GM18868 (cell line): ENCODE data around the gene DECR2.
"Not testable (repeated sequence)": the region's sequence is repeated elsewhere in the genome, so short reads cannot be mapped to it uniquely, and the experiment has no call there.

Source experiments
- ATAC-seq: cut with Tn5 transposase; IDR thresholded peaks from one replicate; pipeline ENCODE4 v1.9.1; 2021; ENCODE audit warnings: mild to moderate bottlenecking, moderate library complexity; ENCODE audit not compliant: unreplicated experiment

DECR2 gene, protein sequence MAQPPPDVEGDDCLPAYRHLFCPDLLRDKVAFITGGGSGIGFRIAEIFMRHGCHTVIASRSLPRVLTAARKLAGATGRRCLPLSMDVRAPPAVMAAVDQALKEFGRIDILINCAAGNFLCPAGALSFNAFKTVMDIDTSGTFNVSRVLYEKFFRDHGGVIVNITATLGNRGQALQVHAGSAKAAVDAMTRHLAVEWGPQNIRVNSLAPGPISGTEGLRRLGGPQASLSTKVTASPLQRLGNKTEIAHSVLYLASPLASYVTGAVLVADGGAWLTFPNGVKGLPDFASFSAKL

DNA sequence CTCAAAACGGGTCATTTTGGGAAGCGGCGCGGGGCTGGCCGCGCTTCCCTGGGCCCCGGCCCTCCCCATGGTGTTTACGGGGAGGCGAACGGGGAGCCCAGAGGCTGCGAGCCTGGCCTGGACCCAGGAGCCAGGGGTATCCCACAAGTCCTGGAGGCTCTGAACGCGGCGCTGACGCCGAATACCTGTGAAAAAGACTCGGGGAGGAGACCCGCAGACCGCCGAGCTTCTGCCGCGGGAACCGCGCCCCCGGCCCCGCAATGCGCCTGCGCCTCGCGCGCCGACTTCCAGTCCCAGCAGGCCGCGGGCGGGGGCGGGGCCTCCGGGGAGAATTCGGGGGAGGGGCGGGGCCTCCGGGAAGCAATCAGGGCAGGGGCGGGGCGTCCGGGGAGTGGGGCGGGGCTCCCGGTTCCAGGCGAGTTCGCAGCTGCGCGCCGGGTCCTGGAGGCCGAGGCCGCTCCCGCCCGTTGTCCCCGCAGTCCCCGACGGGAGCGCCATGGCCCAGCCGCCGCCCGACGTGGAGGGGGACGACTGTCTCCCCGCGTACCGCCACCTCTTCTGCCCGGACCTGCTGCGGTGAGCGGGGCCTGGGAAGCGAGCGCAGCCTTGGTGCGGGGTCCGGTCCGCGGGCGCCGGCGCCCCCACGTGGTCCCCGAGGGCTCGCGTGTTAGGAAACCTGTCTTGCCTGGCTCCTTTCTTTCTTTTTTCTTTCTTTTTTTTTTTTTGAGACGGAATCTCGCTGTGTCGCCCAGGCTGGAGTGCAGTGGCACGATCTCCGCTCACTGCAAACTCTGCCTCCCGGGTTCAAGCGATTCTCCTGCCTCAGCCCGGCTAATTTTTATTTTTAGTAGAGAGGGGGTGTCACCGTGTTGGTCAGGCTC lies at the start of gene DECR2:
Gene DECR2 (plus strand): TSS at position 418 of the 881 bp plus-strand sequence. CDS start 79 bp downstream, at position 497.
- peak; percentile 59 for ATAC-seq

DNA sequence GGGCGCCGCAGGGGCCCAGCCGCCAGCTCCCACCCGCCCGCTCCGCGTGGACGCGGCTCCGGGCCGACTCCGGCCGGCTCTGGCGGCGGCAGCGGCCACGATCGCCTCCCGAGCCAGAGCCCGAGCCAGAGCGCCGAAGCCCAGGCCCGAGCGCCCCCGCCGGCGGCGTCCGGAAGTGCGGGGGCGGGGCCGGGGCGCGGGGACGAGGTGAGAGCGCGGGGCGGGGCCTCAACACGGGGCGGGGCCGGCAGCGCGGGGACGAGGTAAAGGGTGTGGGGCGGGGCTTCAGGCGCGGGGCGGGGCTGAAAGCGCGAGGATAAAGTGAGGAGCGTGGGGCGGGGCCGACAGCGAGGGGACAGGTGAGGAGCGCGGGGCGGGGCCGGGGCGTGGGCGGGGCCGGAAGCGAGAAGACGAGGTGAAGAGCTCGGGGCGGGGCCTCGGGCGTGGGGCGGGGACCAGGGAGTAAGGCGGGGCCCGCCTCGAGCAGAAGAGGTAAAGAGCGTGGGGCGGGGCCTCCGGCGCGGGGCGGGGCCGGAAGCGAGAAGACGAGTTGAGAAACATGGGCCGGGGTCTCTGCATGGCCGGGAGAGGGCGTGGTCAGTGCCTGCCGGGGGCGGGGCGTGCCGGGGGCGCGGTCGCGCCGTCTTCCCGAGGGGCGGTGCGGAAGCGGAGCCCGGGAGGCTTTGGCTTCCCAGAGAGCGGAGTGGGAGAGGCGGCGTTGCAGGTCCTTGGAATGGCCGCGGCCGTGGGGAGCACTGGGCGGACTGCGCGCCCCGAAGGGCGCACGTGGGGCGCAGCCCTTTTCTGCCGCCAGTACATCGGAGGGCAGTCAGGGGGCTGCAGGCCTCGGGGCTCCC lies 48.9 kb upstream of the DECR2 start, which contains the start of gene AXIN1:
Gene AXIN1 (minus strand): TSS at position 177 of the 857 bp plus-strand sequence. CDS start 5,698 bp downstream, outside the sequence.
- peak; percentile 65 for ATAC-seq

DNA sequence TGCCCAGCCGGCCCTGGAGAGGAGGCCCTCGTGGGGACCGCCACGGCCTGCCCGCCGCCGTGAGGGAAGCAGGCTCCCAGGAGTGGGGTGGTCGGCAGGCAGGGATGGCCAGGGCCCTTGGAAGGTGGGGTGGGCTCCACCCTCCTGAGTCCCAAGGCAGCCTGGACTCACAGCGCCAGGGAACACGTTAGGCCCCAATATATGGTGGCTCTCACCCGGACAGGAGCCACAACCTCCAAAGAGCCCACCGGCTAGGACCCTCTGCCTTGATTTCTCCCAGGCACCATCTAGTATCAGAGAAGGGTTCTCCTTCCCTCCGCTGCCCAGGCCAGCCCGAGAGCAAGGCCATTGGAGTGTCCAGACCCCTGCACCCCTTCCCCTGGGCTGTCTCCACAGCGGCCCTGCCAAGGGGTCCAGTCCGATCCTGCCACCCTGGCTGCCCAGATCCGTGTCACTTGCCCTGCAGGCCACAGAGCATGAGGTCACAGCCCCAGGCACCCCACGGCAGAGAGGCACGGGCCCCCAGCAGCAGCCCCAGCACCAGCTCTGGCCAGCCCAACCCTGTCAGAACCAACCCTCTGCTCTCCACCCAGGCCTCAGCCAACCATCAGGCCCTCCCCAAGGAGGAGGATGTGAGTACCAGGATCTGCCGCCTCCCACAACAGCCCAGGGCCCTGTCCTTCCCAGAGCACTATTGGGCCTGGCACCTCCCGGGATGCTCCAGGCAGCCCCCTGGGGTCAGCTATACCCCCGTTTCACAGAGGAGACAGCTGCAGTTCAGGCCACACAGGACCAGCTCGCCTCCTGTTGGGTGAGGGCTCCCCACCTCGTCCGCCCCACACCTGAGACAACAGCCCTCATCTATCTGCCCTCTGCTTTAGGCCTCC lies 48.0 kb upstream of the DECR2 start:
- no peak for ATAC-seq

DNA sequence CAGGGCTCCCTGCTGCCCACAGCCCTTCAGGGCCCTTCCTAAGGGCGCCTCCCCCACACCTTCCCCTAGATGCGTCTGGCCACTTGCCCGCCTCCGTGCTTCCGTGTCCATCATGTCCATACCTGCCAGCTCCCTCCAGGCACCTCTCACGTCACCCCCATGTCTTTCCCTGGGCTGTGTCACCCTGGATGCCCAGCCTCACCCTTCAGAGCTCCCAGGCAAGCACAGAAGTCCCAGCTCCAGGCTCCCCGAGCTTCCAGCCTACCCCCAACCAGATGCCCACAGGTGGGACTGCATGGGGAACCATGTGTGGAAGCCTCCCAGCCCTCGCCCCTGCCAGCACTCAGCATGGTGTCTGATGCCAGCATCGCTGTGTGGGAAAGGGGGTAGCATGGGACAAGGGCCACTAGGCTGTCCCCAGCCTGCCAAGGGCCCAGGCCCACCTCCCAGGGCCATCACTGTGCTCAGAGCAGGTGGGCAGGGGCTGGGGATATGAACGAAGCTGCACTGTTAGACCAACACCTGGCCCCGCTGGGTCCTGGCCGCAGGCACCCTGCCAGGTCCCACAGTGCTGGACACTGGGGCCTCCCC lies 47.3 kb upstream of the DECR2 start:
- ATAC-seq, result no peak

DNA sequence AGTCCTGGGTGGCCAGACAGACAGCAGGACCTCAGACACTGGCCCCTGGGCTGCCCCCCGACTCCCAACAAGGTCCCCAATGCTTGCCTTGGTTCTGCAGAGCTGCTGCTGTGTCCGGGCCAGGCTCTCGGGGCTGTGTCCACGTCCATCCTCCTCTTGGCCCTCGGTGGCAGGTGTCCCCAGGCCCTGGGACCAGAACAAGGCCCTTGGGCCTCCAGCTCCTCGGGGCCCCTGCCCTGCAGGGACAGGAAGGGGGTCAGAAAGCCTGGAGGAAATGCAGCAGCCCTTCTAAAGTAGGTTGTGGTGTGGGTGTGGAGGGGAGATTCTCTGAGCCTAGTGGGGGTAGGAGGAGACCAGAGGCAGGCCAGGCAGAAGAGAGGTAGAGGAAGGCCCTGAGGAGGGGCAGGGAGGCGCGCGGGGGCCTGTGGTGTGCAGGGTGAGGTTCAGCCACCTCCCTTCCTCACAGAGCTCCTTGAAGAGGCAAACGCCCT lies 46.7 kb upstream of the DECR2 start:
- no peak for ATAC-seq

DNA sequence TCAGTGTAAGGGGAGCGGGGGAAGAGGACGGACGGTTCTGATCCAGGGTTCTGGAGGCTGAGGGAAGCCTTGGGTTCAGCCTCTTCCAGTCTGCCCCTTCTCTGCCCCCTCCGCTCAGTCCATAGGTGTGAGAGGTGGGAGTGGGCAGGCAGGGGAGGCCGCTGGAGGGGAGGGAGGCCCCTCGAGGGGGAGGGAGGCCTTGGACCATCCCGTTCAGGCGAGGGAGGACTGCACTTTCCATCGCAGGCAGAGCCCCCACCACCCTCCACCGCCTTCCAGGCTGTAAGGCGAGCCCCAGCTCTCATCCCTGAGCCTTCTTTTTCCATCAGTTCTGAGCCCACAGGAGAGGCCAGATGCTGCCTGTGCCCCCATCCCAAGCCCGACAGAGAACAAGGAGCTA lies 44.9 kb upstream of the DECR2 start:
- ATAC-seq, result no peak

DNA sequence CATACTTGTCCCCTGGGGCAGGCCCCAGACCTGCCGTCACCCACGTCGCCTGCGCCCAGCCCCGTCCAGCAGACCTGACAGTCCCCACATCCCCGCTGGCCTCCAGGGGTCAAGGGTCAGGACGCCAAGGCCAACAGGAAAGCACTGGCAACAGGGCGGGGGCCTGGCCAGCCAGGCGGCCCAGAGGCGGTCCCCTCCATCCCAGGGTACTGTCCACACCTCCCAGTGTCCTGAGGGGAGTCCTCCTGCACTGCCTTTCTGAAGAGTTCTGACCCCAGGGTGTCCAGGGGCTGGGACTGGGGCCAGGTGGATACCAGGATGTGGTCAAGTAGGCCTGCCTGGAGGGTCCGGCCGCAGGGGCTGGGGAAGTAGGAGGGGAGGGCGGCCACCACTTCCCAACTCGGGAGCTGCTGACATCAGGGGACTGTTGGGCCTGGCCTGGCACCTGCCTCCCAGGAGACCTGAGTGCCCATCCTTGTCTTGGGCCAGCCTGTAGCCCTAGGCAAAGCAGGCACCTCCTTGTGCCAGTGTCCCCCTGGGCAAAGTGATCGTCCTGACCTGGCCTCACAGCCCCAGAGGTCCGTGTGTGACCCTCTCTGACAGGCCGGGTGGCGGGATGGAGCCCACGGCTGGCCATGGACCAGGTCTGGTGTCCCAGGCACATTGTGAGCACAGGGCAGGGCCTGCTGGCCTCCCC lies 42.5 kb upstream of the DECR2 start:
- ATAC-seq, result no peak

DNA sequence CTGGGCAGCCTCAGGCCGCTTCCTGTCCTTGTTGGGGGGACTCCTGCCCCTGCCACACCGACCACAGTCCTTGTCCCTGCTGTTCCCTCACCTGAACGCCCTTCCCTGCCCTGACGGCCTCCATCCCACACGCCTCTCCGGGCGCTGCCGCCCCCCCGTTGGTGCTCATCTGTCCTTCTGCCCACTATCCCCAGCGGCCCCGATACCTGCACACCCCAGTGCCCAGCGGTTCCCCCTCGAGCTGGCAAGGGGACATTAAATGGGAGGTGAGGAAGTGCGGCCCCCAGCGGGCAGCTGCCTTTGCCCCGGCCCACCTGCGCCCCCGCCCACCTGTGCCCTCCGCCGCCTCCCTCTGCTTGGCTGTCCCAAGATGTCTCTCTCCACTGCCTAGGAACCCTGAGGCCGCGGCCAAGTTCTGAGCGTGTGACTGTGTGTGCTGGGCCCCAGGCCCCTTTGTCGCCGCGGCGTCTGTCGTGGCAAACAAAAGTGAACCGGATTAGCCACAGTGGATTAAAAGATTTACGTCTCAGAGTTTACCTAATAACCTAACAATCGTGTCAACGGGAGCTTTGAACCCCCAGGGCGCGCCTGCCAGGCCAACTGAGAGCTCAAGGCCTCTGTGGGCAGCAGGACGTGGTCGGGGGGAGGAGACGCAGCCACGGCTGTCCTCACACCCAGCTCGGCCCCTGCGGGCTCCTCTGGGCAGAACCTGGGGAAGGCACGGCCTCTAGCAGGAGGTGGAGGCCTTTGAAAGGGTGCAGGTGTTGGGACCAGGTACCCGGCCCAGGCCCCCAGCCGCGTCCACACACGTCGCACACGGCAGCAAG lies 41.6 kb upstream of the DECR2 start:
- no peak for ATAC-seq

DNA sequence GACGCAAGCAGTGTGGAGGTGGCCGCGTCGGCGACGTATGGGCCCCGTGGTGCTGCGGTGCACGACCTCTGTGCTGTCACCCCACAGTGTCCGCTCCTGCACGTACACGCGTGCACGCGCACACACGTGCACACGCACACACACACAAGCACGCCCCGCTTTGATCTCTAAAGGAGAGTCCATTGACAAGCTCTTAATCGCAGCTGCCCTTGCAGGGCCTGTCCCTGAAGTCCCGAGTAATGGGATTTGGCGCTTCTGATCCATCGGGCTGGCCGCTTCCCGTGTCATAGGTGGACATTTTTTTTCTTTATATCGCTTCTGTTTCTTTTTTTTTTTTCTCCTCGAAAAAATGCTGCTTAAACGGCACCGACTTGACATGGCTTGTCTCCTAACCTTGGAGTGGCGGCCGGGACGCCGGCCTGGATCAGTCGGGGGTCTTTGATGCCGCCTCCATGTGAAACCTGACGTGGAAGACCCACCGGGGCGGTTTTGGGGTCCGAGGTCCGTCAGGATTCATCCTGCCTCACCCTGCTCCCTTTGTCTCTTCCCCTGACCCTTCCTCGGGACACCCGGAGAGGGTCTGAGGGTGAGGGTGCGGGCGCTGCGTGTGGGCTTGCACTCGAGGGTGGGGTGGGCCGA lies 40.9 kb upstream of the DECR2 start:
- ATAC-seq, result no peak

DNA sequence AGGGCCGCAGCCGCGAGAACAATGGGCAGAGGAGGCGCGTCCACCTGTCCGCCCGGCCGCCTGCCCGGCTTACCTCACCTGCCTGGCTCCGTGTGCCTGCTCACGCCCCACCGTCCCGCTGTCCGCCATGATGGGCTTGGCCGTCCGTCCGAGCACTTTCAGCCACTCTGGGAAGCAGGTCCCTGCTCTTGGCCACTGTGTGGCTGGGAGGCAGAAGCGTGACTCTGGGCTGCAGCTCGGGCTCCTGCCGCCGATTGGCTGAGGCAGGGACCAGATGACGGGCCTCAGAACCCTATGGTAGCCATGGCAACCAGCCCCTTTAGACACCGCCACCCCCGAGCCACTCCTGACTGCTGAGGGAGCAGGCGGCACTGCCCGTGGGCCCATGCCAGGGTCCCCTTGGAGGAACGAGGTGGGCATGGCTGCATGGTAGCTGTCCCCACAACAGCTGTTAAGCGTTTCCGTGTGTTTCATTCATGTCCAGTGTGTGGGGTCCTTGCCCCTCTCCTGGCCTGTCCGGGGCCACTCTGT lies 40.3 kb upstream of the DECR2 start:
- ATAC-seq, result no peak

DNA sequence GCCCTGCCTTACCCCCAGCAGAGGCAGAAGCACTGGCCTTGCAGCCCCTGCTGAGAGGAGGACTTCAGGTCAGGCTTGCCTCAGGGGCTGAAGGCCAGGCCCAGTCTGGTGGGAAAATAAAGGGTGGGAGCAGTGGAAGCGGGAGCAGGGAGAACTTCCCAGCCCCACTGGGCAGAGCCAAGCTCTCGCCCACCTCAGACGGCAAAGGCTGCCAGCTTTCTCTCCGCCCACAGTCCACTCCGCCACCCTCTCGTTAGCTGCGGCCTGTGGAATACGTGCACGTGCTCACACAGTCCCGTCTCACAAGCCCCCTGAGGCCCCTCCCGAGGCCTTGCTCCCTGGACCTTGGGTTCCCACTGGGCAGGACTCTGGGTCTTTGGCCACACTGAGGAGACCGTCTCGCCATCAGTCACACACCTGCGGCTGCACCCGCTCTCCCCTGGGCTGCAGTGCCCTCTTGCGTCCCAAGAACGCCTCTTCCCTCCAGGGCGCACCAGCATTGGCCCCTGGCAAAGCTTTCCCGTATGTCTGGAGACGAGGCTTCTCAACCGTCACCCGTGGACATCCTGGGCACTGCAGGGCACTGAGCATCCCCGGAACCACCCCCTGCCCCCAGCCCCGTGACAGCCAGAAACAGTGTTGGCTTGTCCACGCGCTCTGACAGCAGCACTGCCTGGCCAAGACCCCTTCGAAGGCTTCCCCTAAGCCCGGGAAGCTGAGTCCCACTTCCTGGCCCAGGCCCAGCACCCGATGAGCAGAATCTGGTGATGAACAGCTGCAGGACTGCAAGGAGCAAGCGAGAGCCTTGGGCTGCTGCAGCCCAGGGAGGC lies 39.6 kb upstream of the DECR2 start:
- no peak for ATAC-seq

DNA sequence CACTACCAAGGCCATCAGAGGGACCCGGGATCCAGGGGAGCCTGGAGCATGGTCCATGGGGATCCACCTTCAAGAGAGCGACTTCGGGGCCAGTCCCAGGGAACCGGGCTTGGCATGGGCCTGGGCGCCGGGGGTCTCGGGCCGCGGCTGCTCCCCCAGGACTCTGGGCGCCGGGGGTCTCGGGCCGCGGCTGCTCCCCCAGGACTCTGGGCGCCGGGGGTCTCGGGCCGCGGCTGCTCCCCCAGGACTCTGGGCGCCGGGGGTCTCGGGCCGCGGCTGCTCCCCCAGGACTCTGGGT lies 39.0 kb upstream of the DECR2 start:
- ATAC-seq, result not testable (repeated sequence)

DNA sequence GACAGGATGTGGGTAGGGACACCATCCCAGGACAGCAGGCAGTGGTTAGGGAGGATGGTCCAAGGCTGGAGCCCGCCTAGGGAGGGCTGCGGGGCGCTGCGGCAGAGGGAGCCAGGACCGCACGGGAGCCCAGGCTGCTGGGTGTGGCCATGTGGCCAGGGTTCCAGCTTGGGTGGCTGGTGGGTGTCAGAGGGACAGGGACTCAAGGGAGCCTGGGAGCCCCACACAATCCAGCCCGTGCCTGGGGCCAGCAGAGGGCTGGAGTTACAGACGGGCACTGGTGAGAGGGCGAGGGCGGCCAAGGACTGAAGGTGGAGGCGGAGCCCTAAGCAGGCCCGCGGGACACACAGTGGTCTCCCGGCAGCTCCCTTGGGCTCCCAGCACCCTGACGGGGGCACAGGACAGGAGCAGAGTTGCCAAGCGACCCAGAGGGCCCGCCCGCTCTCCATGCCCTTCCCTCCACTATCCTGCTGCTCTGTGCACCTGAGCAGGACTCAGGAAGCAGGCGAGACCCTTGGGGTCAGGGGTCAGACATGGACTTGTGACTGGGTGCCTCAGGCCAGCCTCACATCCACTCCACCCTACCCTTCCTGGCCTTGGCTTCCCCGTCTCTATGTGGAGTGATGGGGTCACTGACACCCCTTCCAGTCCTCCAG lies 38.4 kb upstream of the DECR2 start:
- no peak for ATAC-seq

DNA sequence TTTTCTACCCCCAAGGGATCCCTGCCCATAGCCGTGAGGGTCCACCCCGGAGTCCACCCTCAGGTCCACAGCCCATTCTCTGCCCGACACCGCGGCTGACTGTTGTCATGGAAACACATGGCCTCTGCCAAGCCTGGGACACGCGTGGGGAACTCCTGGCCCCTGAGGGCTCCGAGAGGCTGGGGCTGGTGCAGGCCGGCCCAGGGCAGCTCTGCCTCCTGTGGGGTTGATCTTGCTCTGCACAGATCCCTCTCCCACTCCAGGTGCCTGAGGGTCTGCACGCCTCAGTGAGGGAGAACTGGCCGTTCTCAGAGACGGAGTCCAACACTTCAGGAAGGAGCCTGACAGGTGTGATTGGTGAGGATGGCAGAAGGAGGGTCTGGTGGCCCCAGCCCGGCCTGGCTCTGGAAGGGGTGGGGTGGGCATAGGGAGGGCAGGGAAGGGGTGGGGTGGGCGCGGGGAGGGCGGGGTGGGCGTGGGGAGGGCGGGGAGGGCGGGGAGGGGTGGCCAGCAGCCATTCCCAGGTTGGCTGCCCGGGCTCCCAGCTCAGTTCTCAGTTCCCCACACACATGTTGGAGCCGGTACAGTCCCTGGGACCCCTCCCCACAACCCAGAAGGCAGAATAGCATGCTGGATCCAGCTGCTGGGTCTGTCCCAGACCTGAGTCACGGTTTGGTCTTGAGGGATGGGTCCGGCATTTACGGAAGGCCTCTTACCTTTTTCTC lies 37.8 kb upstream of the DECR2 start:
- no peak for ATAC-seq
